K562 (cell line): Measurements from ENCODE around the gene STPG2. TPM values are rescaled to one million over a fixed set of nuclear protein-coding genes. Genes with fewer than 3 reads are reported as not detected.

ENCODE experiments used
- ATAC-seq: fragments of 200-7000 bp; cut with Tn5 transposase; 3 replicates; pipeline ENCODE4 v1.9.1; 2020; ENCODE audit warnings: moderate library complexity
- BruUV-seq: library from RNA; stranded (reverse); fragments of 400-500 nt; replicated peaks from 2 replicates; lab custom pipeline; 2021; lab: Mats Ljungman, UMichigan
- CTCF ChIA-PET: fragments of 300-600 bp; formaldehyde crosslinking; extraction: SDS; loops from one replicate; lab custom pipeline; 2021; ENCODE audit warnings: low intra/inter-chr PET ratio; lab: Yijun Ruan, JAX
- POLR2A ChIA-PET: fragments of 300-600, 350-650 bp; sonication (Branson Sonifier 250); formaldehyde crosslinking; extraction: SDS; loops from one replicate; lab custom pipeline; 2021; ENCODE audit warnings: antibody characterized with exemption, inconsistent platforms; lab: Yijun Ruan, JAX
- DNase-seq, 4 experiments: peaks; one replicate each; pipeline versions ENCODE4 v3.0.0 to v3.0.0-alpha.2; 2011 to 2018; ENCODE audit warnings: low spot score in 3 of 4, mixed read lengths in 3 of 4; ENCODE audit errors: extremely low read depth in 1 of 4
- FAIRE-seq: peaks from 2 replicates; lab custom pipeline; 2011; peaks lifted over from hg19 to GRCh38; lab: Jason Lieb, UNC
- H2AFZ ChIP-seq: 2 replicates; pipeline ENCODE4 v1.6.0; 2011; ENCODE audit warnings: low read depth, low read length, control low read depth, inconsistent platforms
- H3K27ac ChIP-seq: fragments of 200-600 bp; 3 replicates; pipeline ENCODE4 v1.8.0; 2011; ENCODE audit warnings: low read depth, mild to moderate bottlenecking, control low read depth, inconsistent platforms, low read length, moderate library complexity, mixed read lengths; ENCODE audit errors: extremely low read depth
- H3K27me3 ChIP-seq, 2 experiments: fragments of 300-600 bp in 1 of 2; 2 replicates in 1 of 2; 3 replicates in 1 of 2; pipeline versions ENCODE4 v1.6.0 to v1.8.0; 2011; ENCODE audit warnings: inconsistent platforms in 2 of 2, low read length in 2 of 2, mild to moderate bottlenecking in 1 of 2, mixed read lengths in 1 of 2, moderate library complexity in 1 of 2; ENCODE audit not compliant: control insufficient read depth in 2 of 2, insufficient read depth in 2 of 2
- H3K36me3 ChIP-seq: fragments of 300-600 bp; 3 replicates; pipeline ENCODE4 v1.8.0; 2011; ENCODE audit warnings: mild to moderate bottlenecking, low read length, inconsistent platforms; ENCODE audit not compliant: control insufficient read depth, insufficient read depth
- H3K4me1 ChIP-seq, 2 experiments: fragments of 200-600 bp in 1 of 2; replicated peaks in 1 of 2; 2 replicates in 1 of 2; 3 replicates in 1 of 2; pipeline versions ENCODE4 v1.5.1 to v1.8.0; 2011; ENCODE audit warnings: inconsistent platforms in 2 of 2, low read length in 2 of 2, mild to moderate bottlenecking in 1 of 2, mixed read lengths in 1 of 2, moderate library complexity in 1 of 2; ENCODE audit not compliant: control insufficient read depth in 2 of 2, insufficient read depth in 2 of 2
- H3K4me2 ChIP-seq: 2 replicates; pipeline ENCODE4 v1.6.1; 2011; ENCODE audit warnings: low read length, control low read depth, inconsistent platforms, mixed read lengths; ENCODE audit not compliant: insufficient read depth
- H3K4me3 ChIP-seq: fragments of 200-600 bp; sonication (generic), shearing (Covaris generic); 2 replicates; pipeline ENCODE4 v1.5.1; 2016; ENCODE audit warnings: control low read depth, inconsistent platforms
- H3K79me2 ChIP-seq: fragments of 200-600 bp; 3 replicates; pipeline ENCODE4 v1.8.0; 2011; ENCODE audit warnings: low read length, inconsistent platforms; ENCODE audit not compliant: control insufficient read depth, insufficient read depth
- H3K9ac ChIP-seq, 2 experiments: 2 replicates each; pipeline versions ENCODE4 v1.6.0 to v1.6.1; 2011; ENCODE audit warnings: low read depth in 2 of 2, low read length in 2 of 2, control low read depth in 1 of 2, inconsistent platforms in 1 of 2, mild to moderate bottlenecking in 1 of 2, mixed read lengths in 1 of 2; ENCODE audit not compliant: insufficient read depth in 1 of 2
- H3K9me1 ChIP-seq: one replicate; pipeline ENCODE4 v1.6.0; 2011; ENCODE audit warnings: inconsistent platforms, mild to moderate bottlenecking, low read length, moderate library complexity; ENCODE audit not compliant: control insufficient read depth, insufficient read depth
- H3K9me3 ChIP-seq: replicated peaks from 2 replicates; pipeline ENCODE4 v1.5.1; 2011; ENCODE audit warnings: low read depth, low read length, inconsistent platforms; ENCODE audit not compliant: control insufficient read depth, insufficient read depth
- H4K20me1 ChIP-seq: replicated peaks from 2 replicates; pipeline ENCODE4 v1.6.1; 2011; ENCODE audit warnings: low read length, inconsistent platforms, mixed read lengths; ENCODE audit not compliant: control insufficient read depth, insufficient read depth
- HNRNPH1 ChIP-seq: fragments of 200-400 bp; formaldehyde crosslinking; optimal IDR thresholded peaks from 2 replicates; pipeline ENCODE3; 2017; ENCODE audit warnings: low read depth, mild to moderate bottlenecking, low read length, moderate library complexity
- WGBS: fragments of 100-300 bp; shearing (Covaris generic); methylation state at CpG from one replicate; pipeline ENCODE4 v1.1.6; 2016; ENCODE audit warnings: low coverage, mixed read lengths; ENCODE audit not compliant: insufficient coverage; ENCODE audit errors: missing lambda C conversion rate; 5-methylcytosine and 5-hydroxymethylcytosine counted together
- in situ Hi-C: fragments of 300-500 bp; cut with MboI; formaldehyde crosslinking; loops from 4 replicates; pipeline ENCODE4 v1.15.0; 2018; ENCODE audit warnings: inconsistent platforms, mixed read lengths
- intact Hi-C: fragments of 100-400 bp; cut with micrococcal nuclease; formaldehyde crosslinking; loops from 2 replicates; pipeline ENCODE4 v1.14.2; 2022
- polyA plus RNA-seq, 8 experiments: library from polyadenylated mRNA; depleted of rRNA in 4 of 8; stranded (reverse) in 5 of 8; unstranded in 3 of 8; fragments of >200 nt; fragmentation: Nextera tagmentation in 2 of 8; fragmentation: Illumina TruSeq in 1 of 8; extraction: Ambion mirVana in 2 of 8; extraction: Trizol in 1 of 8; gene quantifications; 2 replicates each; pipeline versions ENCODE4 v1.2.1 to v1.2.3, GENCODE V29; 2011 to 2014; ENCODE audit warnings: inconsistent platforms in 1 of 8, missing spikeins in 1 of 8
- total RNA-seq, 7 experiments: library from RNA; depleted of rRNA in 6 of 7; stranded (reverse); fragments of >200 nt in 6 of 7; fragmentation: Illumina TruSeq in 2 of 7; extraction: Trizol in 2 of 7; gene quantifications; 2 replicates each; pipeline versions ENCODE4 v1.2.1 to v1.2.3, GENCODE V29; 2011 to 2021; ENCODE audit warnings: low replicate concordance in 1 of 7
- TF ChIP-seq, protein P1 (sequence below): fragments of 450-650 bp; IDR thresholded peaks from 2 replicates; pipeline ENCODE4 v1.6.1; 2016; ENCODE audit warnings: mild to moderate bottlenecking, moderate library complexity

STPG2 gene
- total and polyA plus RNA-seq, 9 of the 15 experiments (the other 6 are each of a cell fraction or from before 2014, with no cell fraction given) = not detected

DNA sequence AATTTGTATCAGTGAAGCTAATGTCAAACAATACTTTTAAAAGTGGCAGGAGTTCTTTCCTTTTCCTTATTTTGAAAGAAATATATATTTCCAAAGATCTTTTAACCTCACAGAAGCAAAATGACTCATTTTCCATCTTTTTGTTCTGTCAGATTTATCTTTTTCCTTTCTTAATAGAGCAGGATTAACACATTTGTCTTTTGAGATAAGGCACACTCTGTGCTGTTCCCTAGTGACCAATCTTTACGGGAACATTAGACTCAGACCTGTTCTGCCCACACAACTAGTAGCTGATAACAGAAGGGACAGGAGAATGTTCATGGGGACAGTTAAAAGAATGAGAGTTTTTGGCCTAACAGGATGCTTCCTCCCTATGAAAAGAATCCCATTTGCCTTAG lies 381.2 kb downstream of the STPG2 start:
- TF ChIP-seq HNRNPH1 = no peak
- TF ChIP-seq, protein P1, sequence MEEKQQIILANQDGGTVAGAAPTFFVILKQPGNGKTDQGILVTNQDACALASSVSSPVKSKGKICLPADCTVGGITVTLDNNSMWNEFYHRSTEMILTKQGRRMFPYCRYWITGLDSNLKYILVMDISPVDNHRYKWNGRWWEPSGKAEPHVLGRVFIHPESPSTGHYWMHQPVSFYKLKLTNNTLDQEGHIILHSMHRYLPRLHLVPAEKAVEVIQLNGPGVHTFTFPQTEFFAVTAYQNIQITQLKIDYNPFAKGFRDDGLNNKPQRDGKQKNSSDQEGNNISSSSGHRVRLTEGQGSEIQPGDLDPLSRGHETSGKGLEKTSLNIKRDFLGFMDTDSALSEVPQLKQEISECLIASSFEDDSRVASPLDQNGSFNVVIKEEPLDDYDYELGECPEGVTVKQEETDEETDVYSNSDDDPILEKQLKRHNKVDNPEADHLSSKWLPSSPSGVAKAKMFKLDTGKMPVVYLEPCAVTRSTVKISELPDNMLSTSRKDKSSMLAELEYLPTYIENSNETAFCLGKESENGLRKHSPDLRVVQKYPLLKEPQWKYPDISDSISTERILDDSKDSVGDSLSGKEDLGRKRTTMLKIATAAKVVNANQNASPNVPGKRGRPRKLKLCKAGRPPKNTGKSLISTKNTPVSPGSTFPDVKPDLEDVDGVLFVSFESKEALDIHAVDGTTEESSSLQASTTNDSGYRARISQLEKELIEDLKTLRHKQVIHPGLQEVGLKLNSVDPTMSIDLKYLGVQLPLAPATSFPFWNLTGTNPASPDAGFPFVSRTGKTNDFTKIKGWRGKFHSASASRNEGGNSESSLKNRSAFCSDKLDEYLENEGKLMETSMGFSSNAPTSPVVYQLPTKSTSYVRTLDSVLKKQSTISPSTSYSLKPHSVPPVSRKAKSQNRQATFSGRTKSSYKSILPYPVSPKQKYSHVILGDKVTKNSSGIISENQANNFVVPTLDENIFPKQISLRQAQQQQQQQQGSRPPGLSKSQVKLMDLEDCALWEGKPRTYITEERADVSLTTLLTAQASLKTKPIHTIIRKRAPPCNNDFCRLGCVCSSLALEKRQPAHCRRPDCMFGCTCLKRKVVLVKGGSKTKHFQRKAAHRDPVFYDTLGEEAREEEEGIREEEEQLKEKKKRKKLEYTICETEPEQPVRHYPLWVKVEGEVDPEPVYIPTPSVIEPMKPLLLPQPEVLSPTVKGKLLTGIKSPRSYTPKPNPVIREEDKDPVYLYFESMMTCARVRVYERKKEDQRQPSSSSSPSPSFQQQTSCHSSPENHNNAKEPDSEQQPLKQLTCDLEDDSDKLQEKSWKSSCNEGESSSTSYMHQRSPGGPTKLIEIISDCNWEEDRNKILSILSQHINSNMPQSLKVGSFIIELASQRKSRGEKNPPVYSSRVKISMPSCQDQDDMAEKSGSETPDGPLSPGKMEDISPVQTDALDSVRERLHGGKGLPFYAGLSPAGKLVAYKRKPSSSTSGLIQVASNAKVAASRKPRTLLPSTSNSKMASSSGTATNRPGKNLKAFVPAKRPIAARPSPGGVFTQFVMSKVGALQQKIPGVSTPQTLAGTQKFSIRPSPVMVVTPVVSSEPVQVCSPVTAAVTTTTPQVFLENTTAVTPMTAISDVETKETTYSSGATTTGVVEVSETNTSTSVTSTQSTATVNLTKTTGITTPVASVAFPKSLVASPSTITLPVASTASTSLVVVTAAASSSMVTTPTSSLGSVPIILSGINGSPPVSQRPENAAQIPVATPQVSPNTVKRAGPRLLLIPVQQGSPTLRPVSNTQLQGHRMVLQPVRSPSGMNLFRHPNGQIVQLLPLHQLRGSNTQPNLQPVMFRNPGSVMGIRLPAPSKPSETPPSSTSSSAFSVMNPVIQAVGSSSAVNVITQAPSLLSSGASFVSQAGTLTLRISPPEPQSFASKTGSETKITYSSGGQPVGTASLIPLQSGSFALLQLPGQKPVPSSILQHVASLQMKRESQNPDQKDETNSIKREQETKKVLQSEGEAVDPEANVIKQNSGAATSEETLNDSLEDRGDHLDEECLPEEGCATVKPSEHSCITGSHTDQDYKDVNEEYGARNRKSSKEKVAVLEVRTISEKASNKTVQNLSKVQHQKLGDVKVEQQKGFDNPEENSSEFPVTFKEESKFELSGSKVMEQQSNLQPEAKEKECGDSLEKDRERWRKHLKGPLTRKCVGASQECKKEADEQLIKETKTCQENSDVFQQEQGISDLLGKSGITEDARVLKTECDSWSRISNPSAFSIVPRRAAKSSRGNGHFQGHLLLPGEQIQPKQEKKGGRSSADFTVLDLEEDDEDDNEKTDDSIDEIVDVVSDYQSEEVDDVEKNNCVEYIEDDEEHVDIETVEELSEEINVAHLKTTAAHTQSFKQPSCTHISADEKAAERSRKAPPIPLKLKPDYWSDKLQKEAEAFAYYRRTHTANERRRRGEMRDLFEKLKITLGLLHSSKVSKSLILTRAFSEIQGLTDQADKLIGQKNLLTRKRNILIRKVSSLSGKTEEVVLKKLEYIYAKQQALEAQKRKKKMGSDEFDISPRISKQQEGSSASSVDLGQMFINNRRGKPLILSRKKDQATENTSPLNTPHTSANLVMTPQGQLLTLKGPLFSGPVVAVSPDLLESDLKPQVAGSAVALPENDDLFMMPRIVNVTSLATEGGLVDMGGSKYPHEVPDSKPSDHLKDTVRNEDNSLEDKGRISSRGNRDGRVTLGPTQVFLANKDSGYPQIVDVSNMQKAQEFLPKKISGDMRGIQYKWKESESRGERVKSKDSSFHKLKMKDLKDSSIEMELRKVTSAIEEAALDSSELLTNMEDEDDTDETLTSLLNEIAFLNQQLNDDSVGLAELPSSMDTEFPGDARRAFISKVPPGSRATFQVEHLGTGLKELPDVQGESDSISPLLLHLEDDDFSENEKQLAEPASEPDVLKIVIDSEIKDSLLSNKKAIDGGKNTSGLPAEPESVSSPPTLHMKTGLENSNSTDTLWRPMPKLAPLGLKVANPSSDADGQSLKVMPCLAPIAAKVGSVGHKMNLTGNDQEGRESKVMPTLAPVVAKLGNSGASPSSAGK = no peak
- ChIA-PET POLR2A (no interaction called here), CTCF (no interaction called here)
- Histone ChIP-seq H3K36me3 (no peaks in the 10 kb centered on the region), H3K4me3 (no peak overlapping the region), H3K4me1 (no peaks in the 10 kb centered on the region), H3K27ac (no peak overlapping the region), H3K4me2 (no peak overlapping the region), H2AFZ (no peak overlapping the region), H4K20me1 (no peaks in the 10 kb centered on the region), H3K9ac (no peak overlapping the region), H3K9me3 (no peaks in the 10 kb centered on the region; the same call in 1 of the 2 replicates), H3K79me2 (no peaks in the 10 kb centered on the region), H3K27me3 (no peaks in the 10 kb centered on the region), H3K9me1 (no peaks in the 10 kb centered on the region)
- in situ Hi-C loops (no loop called here), intact Hi-C loops (no loop called here)
- 0% methylated on average over 1 of the region's 1 CpG for WGBS
- FAIRE-seq (no peak), ATAC-seq (no peak), DNase-seq (no peak)
- BruUV-seq = no TSS peak
